COLO668 (cell line): Measurements from ENCODE around the gene PCLO.
A peak's percentile ranks its signal among the peaks of the same experiment; 100 is the strongest.
"Not testable (repeated sequence)": the region's sequence is repeated elsewhere in the genome, so short reads cannot be mapped to it uniquely, and the experiment has no call there.

Experiments
- DNase-seq: peaks from one replicate; lab custom pipeline; 2025; ENCODE audit not compliant: unreplicated experiment; lab: John Stamatoyannopoulos, UW

The PCLO gene

DNA sequence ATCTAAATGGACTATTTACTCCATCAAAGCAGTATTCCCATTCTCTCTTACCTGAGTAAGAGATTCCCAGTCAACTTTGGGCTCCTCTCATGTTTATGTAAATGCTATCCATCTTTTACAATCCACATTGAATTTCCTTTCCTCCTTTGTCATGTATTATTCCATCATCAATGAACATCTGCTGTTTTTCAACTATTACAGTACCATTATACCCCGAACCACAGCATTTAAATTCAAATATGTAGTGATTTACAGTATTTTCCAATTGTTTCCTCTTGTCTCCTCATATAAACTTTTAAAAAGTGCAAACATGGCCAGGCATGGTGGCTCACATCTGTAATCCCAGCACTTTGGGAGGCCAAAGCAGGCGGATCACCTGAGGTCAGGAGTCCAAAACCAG is 20.3 kb downstream of the PCLO start:
- DNase-seq = no peak

GRCh38 chr7:83141927-83142326 is 20.8 kb downstream of the PCLO start:
- DNase-seq = no peak

- peak; percentile 63 for DNase-seq
These were observed 31.8 kb downstream of the PCLO start for GRCh38 chr7:83130623-83131545.

DNA sequence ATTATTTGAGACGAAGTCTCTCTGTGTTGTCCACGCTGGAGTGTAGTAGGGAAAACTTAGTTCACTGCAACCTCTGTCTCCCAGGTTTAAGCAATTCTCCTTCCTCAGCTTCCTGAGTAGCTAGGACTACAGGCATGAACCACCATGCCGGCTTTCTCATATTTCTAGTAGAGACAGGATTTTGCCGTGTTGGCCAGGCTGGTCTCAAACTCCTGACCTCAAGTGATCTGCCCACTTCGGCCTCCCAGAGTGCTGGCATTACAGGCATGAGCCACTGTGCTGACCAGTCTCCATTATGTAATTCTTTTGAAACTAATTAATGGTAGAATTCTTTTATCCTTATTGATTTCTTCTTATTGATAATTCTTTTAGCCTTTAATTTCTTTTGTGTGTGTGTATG is 32.5 kb downstream of the PCLO start:
- DNase-seq = no peak

GRCh38 chr7:83119494-83119893 is 43.2 kb downstream of the PCLO start:
- DNase-seq = no peak

DNA sequence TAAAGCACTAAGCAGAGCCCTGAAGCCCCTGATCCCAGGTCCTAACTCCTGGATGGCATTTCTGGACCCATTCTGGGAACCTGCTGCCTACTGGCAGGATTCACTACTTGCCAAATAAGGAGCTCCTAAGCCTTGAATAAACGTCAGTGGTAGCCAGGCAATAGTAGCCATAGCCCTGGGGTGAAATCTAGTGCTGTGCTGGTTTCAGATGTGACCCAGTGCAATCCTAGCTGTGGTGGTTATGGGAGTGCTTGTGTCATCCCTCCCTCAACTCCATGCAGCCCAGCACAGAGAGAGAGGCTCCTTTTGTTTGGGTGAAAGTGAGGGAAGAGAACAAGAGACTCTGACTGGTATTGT is 43.7 kb downstream of the PCLO start:
- no peak for DNase-seq

- DNase-seq = no peak
These were observed 44.2 kb downstream of the PCLO start for GRCh38 chr7:83118347-83119025.

GRCh38 chr7:83117466-83117865 is 45.2 kb downstream of the PCLO start:
- no peak for DNase-seq

DNA sequence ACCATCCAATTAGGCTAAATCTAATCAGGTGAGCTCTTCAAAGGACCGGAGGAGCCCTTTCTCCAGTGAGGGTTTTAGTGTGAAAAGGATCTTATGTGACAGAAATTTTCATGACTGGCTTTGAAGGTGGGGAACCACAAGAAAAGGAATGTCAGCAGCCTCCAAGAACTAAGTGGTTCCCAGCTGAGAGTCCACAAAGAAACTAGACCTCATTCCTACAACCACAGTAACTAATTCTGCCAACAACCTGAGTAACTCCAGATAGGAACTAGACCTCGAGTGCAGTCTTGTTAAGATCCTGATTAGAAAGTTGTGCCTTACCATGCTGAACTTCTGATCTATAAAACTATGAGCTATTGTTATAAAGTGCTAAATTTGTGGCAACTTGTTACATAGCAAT is 51.3 kb downstream of the PCLO start:
- DNase-seq = no peak

DNA sequence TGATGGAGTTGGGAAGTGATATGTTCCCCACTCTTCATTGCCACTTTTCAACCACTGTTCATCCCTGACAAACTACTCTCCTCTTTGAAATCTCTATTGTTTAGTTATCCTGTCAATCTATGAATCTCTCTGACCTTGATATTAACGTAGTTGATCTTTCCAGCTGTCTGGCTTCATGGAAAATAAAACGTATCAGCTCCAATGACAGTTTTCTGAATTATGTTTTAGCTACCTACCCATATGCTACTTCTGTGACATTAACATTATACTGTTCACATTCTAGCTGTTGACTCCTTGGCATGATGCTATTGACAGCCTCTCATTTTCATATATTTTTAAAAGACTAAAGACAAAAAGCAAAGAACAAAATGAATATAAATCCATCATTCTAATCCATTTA is 53.3 kb downstream of the PCLO start:
- DNase-seq = no peak

DNA sequence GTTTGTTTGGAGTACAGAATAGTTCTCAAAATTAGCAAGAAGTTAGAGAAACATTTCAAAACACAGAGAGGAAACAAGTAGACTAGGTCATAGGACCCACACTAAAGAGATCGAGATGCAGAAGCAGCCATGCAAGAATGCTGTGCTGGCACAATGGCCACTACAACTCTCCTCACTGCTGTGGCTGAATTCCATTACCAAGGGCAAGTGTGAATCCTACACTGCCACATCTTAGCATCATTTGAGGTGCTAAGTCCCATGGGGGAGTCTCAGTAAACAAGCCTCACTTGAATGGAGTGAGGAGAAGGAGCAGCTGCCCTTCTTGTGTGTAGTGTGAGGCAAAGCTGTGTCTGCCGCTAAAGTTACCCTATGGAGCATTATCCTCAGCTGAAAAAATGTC is 56.7 kb downstream of the PCLO start:
- DNase-seq = no peak

DNA sequence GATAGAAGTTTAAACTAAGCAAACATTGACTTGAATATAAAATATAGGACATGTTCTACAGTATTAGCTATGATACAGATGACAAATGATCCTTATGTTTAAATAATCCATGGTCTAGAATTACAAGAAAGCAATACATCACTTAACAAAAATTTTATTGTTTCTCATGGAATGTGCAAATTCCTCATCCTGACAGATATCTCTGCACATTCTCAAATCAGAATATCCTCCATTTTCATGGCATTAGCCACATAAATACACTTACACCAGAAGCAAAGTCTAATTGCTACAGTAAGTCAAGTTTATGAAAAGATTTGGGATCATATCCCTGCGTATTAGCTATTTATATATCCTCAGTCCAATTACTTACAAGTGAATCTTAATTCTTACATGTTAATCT is 57.6 kb downstream of the PCLO start:
- DNase-seq = no peak

GRCh38 chr7:83101530-83101929 is 61.2 kb downstream of the PCLO start:
- DNase-seq = no peak

DNA sequence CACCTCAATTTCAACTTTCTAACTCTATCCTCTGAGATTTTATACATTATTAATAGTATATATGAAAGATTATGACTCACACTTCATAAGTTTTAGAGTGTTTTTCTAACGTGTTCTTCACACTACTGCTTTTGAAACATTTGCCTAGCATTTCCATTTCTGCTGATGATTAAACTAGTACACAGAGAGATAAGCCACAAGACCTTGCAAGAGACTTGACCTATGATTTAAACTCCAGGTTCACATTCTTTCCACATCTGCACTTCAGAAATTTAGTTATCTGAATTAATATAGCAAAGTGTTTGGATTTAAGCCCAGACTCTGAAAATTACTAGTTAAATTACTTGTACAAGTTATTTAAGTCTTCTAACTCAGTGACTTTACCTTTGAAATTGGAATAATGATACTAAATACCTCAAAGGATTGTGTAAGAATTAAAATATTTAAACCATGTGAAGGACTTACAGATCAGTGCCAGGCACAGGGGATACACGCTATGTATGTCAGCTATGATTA is 66.6 kb downstream of the PCLO start:
- DNase-seq = no peak

- no peak for DNase-seq
These were observed 77.4 kb downstream of the PCLO start for GRCh38 chr7:83085299-83085698.

- DNase-seq = not testable (repeated sequence)
These were observed 82.8 kb downstream of the PCLO start for GRCh38 chr7:83079879-83080278.

DNA sequence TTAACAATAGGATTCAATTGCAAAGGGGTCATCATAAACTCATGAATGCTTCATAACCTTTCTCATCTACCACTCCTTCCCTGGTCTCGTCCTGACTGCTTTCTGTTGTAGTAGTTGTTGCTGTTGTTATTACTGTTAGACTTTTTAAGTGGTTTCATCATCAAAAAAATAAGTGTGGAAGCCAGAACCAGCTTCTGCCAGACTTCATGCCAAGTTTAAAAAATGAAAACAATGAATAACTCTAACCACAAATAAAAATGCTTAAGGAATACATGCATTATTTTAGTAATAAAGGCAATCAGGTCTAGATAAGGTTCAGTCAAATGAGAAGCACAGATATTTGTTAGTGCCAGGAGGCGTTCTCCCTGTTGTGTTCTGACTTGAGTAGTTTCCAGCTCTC is 85.4 kb downstream of the PCLO start:
- DNase-seq = no peak

DNA sequence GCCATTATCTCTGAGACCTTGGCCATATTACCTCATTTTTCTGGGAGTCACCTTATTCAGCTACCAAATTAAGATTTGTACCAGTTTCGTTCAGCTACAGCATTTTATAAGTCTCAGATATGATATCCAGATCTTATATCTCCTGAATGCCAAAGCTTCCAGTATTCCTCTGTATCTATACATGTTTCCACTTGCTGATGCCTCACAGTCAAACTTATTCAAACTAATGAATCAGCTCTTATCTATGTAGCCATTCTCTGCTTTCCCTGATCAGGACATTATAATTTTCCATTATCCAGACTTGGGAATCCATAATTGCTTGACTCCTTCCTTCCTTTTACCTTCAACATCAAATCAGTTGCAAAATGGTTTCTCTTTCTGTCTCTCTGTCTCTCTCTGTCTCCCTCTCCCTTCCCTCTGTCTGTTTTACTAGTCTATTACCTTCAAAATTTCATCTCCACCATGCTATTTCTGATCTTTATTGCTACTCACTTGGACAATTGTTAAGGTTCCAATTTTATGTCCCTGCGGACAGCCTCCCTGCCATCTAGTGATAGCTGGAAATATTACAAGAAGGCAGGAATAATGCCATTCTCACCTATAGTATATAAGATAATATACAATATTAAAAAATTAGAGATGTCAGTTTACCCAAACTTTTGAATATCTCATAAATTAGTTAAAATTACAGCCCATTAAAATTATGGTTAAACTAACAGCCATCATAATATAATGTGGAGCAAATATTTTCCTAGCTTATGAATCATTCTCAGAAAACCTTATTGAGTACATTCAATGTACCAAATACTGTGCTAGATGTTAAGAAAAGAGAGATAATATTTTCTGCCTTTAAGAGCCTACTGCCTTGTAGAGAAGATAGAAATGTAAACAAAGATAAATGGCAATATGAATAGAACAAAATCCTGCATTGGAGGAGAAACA is 89.8 kb downstream of the PCLO start:
- no peak for DNase-seq

DNA sequence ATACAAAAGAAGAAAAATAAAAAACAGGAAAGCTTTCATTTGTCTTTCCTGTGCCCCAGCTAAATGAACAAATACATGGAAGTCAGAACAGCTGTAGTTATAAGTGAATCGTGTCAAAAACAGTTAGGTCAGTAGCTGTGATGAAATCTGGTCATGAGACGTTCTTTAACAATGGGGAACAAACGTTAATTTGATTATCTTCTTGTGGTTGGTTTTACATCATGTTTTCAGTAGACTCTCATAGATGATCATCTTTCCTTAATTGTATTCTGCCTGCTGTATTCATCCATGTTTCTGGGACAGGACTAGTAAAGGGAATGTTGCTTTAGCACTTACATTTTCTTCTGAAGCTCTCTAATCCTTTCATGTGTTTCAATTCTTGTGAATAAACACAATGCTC is 97.0 kb downstream of the PCLO start:
- no peak for DNase-seq

DNA sequence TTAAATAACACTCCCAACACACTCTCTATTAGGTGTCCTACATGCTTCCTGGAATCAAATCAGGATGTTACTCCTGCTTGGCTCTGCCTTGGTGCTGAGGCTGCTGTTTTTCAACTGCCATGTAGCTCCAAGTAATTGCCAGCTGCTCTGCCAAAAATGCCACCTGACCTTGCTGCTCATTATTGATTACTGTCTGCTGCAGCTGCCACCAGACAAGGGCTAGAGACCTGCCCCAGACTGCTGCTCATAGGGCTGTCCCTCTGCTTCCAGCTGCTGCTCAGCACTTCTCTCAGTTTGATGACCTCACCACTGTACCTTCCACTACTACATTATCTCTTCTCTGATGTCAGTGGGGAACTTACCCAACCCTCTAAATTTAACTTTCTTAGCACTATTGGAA is 102.5 kb downstream of the PCLO start:
- peak; percentile 87 for DNase-seq

DNA sequence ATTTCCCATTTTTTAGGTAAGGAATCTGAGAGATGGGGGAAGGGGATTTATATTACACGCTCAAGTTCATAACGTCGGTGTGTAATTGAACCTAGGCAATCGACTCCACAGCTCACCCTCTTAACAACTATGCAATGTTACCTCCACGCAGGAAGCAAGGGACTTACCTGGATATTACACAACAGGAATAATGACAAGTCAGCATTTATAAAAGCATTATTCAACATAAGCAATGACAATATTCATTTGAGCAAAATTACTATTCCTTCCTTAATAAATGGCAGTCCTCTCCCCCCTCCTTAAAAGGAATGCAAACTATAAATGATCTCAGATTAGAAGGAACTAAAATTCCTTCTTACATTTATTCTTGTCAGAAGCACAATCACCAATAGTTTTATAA is 104.0 kb downstream of the PCLO start:
- no peak for DNase-seq
